HEK293 (cell line): ENCODE results near the gene CABP7.

Source experiments
- FEZF1 ChIP-seq: fragments of 450-650 bp; formaldehyde crosslinking; IDR thresholded peaks from 2 replicates; pipeline ENCODE4 v1.5.1; 2016; ENCODE audit warnings: missing biosample characterization, missing genetic modification characterization
- KLF7 ChIP-seq: fragments of 450-650 bp; formaldehyde crosslinking; IDR thresholded peaks from 2 replicates; pipeline ENCODE4 v1.5.1; 2016; ENCODE audit warnings: missing biosample characterization, missing genetic modification characterization, borderline replicate concordance
- RBAK ChIP-seq: fragments of 450-650 bp; formaldehyde crosslinking; IDR thresholded peaks from 2 replicates; pipeline ENCODE4 v1.5.1; 2016; ENCODE audit warnings: missing biosample characterization, missing genetic modification characterization
- ZBTB8A ChIP-seq: fragments of 450-650 bp; formaldehyde crosslinking; IDR thresholded peaks from 2 replicates; pipeline ENCODE4 v1.5.1; 2016; ENCODE audit warnings: missing biosample characterization, missing genetic modification characterization
- ZFP37 ChIP-seq: fragments of 450-650 bp; formaldehyde crosslinking; IDR thresholded peaks from 2 replicates; pipeline ENCODE4 v1.5.1; 2016; ENCODE audit warnings: missing biosample characterization, missing genetic modification characterization
- ZNF10 ChIP-seq: fragments of 450-650 bp; formaldehyde crosslinking; IDR thresholded peaks from 2 replicates; pipeline ENCODE4 v1.5.1; 2017; ENCODE audit warnings: missing biosample characterization, missing genetic modification characterization
- ZSCAN16 ChIP-seq: fragments of 450-650 bp; formaldehyde crosslinking; IDR thresholded peaks from 2 replicates; pipeline ENCODE4 v1.5.1; 2016; ENCODE audit warnings: missing biosample characterization, missing genetic modification characterization
- TF ChIP-seq, protein P1 (sequence below): fragments of 450-650 bp; formaldehyde crosslinking; IDR thresholded peaks from 2 replicates; pipeline ENCODE4 v1.5.1; 2016; ENCODE audit warnings: missing biosample characterization, missing genetic modification characterization
- TF ChIP-seq, protein P2 (sequence below): fragments of 450-650 bp; formaldehyde crosslinking; IDR thresholded peaks from 2 replicates; pipeline ENCODE4 v1.5.1; 2016; ENCODE audit warnings: missing biosample characterization, missing genetic modification characterization
- TF ChIP-seq, protein P3 (sequence below): fragments of 450-650 bp; IDR thresholded peaks from 2 replicates; pipeline ENCODE4 v1.5.1; 2018; ENCODE audit warnings: missing biosample characterization, missing genetic modification characterization

DNA sequence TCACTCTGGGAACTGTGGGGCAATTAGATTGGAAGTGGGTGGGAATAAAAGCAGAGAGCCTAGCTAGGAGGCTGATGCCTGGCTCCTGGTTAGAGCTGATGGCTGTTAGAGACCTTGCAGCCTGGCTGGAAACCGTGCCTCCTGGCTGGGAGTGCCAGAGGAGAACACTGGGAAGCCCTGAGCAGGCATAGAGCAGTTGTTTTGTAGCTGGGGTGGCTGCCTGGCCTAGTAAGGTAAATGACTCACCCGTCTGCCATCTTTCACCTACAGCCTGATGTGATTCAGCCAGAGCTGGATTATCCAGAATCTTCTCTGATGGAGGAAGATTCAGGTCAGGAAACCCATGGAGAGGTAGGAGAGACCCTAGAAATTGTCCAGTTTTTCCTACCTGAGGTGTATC lies 53.4 kb downstream of the CABP7 start:
- TF ChIP-seq, protein P1, sequence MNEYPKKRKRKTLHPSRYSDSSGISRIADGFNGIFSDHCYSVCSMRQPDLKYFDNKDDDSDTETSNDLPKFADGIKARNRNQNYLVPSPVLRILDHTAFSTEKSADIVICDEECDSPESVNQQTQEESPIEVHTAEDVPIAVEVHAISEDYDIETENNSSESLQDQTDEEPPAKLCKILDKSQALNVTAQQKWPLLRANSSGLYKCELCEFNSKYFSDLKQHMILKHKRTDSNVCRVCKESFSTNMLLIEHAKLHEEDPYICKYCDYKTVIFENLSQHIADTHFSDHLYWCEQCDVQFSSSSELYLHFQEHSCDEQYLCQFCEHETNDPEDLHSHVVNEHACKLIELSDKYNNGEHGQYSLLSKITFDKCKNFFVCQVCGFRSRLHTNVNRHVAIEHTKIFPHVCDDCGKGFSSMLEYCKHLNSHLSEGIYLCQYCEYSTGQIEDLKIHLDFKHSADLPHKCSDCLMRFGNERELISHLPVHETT (tag by site-specific recombination) = no peak
- TF ChIP-seq, protein P2, sequence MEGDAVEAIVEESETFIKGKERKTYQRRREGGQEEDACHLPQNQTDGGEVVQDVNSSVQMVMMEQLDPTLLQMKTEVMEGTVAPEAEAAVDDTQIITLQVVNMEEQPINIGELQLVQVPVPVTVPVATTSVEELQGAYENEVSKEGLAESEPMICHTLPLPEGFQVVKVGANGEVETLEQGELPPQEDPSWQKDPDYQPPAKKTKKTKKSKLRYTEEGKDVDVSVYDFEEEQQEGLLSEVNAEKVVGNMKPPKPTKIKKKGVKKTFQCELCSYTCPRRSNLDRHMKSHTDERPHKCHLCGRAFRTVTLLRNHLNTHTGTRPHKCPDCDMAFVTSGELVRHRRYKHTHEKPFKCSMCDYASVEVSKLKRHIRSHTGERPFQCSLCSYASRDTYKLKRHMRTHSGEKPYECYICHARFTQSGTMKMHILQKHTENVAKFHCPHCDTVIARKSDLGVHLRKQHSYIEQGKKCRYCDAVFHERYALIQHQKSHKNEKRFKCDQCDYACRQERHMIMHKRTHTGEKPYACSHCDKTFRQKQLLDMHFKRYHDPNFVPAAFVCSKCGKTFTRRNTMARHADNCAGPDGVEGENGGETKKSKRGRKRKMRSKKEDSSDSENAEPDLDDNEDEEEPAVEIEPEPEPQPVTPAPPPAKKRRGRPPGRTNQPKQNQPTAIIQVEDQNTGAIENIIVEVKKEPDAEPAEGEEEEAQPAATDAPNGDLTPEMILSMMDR (tag by site-specific recombination) = no peak
- TF ChIP-seq KLF7 (tag by site-specific recombination) (no peak), ZFP37 (tag by site-specific recombination) (no peak), FEZF1 (tag by site-specific recombination) (no peak), ZNF10 (no peak), RBAK (tag by site-specific recombination) (no peak), ZSCAN16 (tag by site-specific recombination) (no peak), ZBTB8A (tag by site-specific recombination) (no peak)
- TF ChIP-seq, protein P3, sequence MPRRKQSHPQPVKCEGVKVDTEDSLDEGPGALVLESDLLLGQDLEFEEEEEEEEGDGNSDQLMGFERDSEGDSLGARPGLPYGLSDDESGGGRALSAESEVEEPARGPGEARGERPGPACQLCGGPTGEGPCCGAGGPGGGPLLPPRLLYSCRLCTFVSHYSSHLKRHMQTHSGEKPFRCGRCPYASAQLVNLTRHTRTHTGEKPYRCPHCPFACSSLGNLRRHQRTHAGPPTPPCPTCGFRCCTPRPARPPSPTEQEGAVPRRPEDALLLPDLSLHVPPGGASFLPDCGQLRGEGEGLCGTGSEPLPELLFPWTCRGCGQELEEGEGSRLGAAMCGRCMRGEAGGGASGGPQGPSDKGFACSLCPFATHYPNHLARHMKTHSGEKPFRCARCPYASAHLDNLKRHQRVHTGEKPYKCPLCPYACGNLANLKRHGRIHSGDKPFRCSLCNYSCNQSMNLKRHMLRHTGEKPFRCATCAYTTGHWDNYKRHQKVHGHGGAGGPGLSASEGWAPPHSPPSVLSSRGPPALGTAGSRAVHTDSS (tag by site-specific recombination) = no peak
